ENCODE results near the gene GPBP1. TPM values are rescaled to one million over a fixed set of nuclear protein-coding genes. Genes with fewer than 3 reads are reported as not detected.

The GPBP1 gene
- total RNA-seq, 4 donors from 2014 or later, result 63.2 to 92.1 (median 72.7) TPM

DNA sequence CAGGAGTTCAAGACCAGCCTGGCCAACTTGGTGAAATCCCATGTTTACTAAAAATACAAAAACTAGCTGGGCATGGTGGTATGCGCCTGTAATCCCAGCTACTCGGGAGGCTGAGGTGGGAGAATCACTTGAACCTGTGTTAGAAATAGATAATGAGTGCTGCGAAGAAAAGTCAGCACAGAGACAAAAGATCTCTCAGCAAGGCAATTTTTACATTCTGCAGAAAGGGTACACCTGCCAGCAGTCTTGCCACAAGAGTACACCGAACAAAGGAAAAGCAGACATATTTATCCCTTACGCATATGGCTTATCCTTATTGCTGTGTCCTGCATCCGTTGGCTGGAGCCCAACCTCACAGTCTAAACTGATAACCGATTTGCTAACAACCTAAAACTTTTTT is 16.2 kb upstream of the GPBP1 start:
- TF ChIP-seq, protein P1, sequence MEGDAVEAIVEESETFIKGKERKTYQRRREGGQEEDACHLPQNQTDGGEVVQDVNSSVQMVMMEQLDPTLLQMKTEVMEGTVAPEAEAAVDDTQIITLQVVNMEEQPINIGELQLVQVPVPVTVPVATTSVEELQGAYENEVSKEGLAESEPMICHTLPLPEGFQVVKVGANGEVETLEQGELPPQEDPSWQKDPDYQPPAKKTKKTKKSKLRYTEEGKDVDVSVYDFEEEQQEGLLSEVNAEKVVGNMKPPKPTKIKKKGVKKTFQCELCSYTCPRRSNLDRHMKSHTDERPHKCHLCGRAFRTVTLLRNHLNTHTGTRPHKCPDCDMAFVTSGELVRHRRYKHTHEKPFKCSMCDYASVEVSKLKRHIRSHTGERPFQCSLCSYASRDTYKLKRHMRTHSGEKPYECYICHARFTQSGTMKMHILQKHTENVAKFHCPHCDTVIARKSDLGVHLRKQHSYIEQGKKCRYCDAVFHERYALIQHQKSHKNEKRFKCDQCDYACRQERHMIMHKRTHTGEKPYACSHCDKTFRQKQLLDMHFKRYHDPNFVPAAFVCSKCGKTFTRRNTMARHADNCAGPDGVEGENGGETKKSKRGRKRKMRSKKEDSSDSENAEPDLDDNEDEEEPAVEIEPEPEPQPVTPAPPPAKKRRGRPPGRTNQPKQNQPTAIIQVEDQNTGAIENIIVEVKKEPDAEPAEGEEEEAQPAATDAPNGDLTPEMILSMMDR (IDR thresholded peaks at IDR 0.05; ENCODE audit: low read depth), result no peak

DNA sequence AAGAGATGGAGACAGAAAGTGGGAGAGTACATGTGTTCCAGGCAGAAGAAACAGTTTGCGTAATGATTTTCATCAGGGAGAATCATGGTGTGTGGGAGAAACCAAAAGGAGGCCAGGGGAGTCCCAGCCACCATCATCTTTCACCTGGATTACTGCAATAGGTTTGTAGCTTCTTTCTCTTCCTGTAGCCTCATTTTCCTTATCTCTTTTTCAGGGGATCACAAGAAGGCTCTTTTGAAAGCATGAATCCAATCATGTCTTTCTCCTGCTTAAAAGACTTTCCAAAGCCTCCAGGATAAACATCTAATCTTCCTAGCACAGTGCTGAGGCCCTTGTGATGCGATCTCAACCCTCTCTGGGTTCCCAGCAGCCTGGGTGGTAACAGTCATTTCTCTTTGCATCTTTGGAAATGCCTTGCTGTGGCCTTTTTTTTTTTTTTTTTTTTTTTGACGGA is 10.3 kb upstream of the GPBP1 start:
- TF ChIP-seq, protein P1 (IDR thresholded peaks at IDR 0.05; ENCODE audit: low read depth), result no peak

DNA sequence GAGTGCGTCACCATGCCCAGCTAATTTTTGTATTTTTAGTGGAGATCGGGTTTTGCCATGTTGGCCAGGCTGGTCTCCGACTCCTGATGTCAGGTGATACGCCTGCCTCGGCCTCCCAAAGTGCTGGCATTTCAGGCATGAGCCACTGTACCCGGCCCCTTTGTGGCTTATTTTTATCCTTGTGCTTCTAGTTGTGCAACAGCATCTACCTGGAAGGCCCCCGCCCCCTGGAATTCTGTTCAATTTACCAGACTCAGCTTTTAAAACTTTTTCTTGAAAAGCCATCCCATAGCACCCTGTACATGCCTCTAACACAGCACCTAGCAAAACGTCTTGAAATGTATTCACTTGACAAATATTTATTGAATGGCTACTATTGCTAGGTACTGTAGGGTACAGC is 9.7 kb upstream of the GPBP1 start:
- TF ChIP-seq, protein P1 (IDR thresholded peaks at IDR 0.05; ENCODE audit: low read depth), result no peak

DNA sequence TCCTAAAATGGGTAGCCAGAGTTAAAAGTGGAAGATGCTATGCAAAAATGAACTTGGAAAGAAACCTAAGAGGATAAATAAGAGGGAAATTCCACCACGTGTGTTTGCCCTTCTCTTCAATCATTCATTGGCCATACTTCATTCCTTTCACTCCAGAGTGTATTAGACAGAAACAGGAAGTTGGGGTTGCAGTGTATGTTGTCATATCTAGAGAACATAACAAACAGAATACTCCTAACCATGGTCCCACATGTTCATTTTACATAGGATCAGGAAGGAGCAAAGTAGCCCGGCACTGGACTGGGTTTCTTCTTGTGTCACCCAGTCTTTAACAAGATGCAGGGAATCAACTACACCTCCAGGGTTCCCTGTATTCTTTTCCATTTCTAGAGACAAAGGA is 7.6 kb upstream of the GPBP1 start:
- TF ChIP-seq, protein P1 (IDR thresholded peaks at IDR 0.05; ENCODE audit: low read depth), result no peak

DNA sequence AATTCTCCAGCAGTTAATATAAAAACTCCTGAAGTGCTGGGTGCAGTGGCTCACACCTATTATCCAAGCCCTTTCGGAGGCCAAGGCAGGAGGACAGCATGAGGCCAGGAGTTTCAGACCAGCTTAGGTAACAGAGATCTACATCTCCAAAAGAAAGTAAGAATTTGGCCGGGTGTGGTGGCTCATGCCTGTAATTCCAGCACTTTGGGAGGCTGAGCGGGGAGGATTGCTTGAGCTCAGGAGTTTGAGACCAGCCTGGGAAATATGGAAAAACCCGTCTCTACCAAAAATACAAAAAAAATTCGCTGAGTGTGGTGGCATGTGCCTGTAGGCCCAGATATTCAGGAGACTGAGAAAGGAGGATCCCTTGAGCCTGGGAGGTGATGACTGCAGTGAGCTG is 6.7 kb upstream of the GPBP1 start:
- TF ChIP-seq, protein P1 (IDR thresholded peaks at IDR 0.05; ENCODE audit: low read depth), result no peak

DNA sequence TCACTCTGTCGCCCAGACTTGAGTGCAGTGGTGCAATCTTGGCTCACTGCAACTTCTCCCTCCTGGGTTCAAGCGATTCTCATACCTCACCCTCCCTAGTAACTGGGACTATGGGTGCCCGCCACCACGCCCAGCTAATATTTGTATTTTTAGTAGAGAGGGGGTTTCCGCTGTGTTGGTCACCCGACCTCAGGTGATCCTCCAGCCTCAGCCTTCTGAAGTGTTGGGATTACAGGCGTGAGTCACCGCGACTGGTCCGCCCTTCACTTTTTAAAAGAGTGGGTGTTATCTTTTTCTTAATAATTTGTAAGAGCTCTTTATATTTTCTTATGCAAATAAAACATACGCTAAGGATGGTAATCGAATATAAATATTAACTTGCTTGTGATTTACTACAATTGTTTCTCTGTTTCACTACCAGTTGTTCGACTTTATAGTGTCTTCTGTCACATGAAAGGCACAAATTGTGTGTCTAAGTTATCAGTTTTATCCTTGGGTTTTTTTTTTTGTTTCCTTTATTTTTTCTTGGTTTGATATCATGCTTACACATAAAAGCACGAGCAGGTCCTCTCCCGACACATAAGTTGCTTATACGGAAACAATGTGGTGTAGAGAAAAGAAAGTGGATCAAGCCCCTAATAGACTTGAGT is 1.9 kb upstream of the GPBP1 start:
- TF ChIP-seq, protein P1 (IDR thresholded peaks at IDR 0.05; ENCODE audit: low read depth), result no peak

DNA sequence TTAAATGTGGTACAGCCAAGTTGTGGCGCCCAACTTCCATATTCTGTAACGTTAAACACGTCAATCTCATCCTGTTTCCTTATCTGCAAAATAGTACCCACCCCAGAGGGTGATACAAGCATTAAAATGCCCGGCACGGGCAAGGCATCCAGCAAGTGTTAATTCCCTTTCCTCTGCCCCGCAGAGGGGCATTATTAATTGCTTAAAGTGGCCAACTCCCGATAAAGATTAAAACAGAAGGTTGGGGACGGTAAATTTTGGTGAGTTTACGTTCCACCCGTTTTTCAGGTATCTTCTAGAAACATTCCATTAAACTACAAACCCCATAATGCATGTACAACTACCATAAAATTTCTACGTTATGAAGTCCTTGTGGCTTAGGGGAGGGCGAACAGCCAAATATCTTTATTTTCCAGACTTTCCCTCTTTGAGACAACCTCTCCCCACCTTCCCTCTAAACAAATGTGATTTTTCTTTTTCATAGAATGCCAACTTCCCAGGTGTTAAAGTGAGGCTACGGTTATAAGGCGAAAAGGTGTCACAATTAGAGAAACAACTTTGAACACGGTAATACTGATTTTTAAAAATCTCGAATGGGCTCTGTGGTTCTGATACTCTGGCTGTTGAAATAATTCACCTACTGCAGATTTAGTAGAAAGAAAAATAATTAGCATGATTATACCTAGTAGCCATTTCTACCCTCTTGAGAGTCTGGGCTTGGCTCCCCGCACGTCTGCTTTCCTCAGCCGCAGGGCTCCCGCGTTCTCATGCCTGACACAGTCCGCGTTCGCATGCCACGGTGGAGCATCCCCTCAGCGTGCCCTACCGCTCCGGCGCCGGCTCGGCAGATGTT is 1.2 kb upstream of the GPBP1 start:
- TF ChIP-seq, protein P1 (IDR thresholded peaks at IDR 0.05; ENCODE audit: low read depth), result no peak
